OCI-LY3 (cell line): ENCODE results near the gene NPAT.

ENCODE experiments used
- CTCF ChIP-seq: fragments of 200-600, 300-600 bp; sonication (generic); IDR thresholded peaks from 2 replicates; pipeline ENCODE4 v1.5.1; 2014; ENCODE audit warnings: antibody characterized with exemption, low read length, low read depth
- EZH2phosphoT487 ChIP-seq: fragments of 200-600 bp; shearing (Covaris generic); IDR thresholded peaks from 2 replicates; pipeline ENCODE4 v1.6.1; 2018; ENCODE audit warnings: antibody characterized with exemption, mixed run types, low read depth

- TF ChIP-seq EZH2phosphoT487 (no peak), CTCF (no peak)
These were observed 11.0 kb upstream of the NPAT start for GRCh38 chr11:108233277-108233945.
